Gastroesophageal sphincter (tissue), 4 donors: ENCODE results near the gene NIPBL. TPM values are rescaled to one million over a fixed set of nuclear protein-coding genes. Genes with fewer than 3 reads are reported as not detected.
"Not testable (repeated sequence)": the region's sequence is repeated elsewhere in the genome, so short reads cannot be mapped to it uniquely, and the experiment has no call there.

Source experiments
- ATAC-seq: fragments of 150-250 bp; one replicate; pipeline ENCODE4 v1.9.1; 2016; ENCODE audit warnings: mild to moderate bottlenecking, moderate library complexity
- H3K27ac ChIP-seq, 4 donors: fragments of 200-600 bp; sonication (generic) in 3 of 4; 1 replicate in 3 of 4; 2 replicates in 1 of 4; pipeline ENCODE4 v1.5.1; 2016 to 2019
- H3K27me3 ChIP-seq: fragments of 200-600 bp; sonication (generic); one replicate; pipeline ENCODE4 v1.5.1; 2019
- H3K36me3 ChIP-seq, 2 donors: fragments of 200-600 bp; sonication (generic); one replicate each; pipeline ENCODE4 v1.5.1; 2019; ENCODE audit warnings: control low read depth in 1 of 2
- H3K4me1 ChIP-seq, 3 donors: fragments of 200-600 bp; sonication (generic); 1 replicate in 2 of 3; 2 replicates in 1 of 3; pipeline ENCODE4 v1.5.1; 2016 to 2019; ENCODE audit warnings: control low read depth in 2 of 3
- H3K4me3 ChIP-seq, 2 donors: fragments of 200-600 bp; sonication (generic); one replicate each; pipeline ENCODE4 v1.5.1; 2019; ENCODE audit warnings: mild to moderate bottlenecking in 1 of 2, moderate library complexity in 1 of 2
- H3K9me3 ChIP-seq, 3 donors: fragments of 200-600 bp; sonication (generic); one replicate each; pipeline ENCODE4 v1.5.1; 2017 to 2019; ENCODE audit warnings: control low read depth in 2 of 3
- CTCF ChIP-seq, 4 experiments: fragments of 200-600 bp in 2 of 4; fragments of 450-650 bp in 2 of 4; sonication (generic) in 1 of 4; IDR thresholded peaks; one replicate each; pipeline ENCODE4 v1.5.1; 2017 to 2019; ENCODE audit warnings: antibody characterized with exemption in 4 of 4, mild to moderate bottlenecking in 2 of 4, moderate library complexity in 2 of 4
- EP300 ChIP-seq: sonication (generic); formaldehyde crosslinking; IDR thresholded peaks from one replicate; pipeline ENCODE4 v1.6.1; 2017; ENCODE audit warnings: antibody characterized with exemption, mild to moderate bottlenecking
- POLR2A ChIP-seq, 2 donors: fragments of 450-650 bp; IDR thresholded peaks; one replicate each; pipeline ENCODE4 v1.6.1; 2017; ENCODE audit warnings: antibody characterized with exemption in 2 of 2, mild to moderate bottlenecking in 2 of 2, moderate library complexity in 1 of 2
- POLR2AphosphoS5 ChIP-seq: sonication (generic); formaldehyde crosslinking; IDR thresholded peaks from one replicate; pipeline ENCODE4 v1.6.1; 2017; ENCODE audit warnings: antibody characterized with exemption
- WGBS, 2 donors: methylation state at CpG; one replicate each; pipeline ENCODE4 v1.1.5; 2018; ENCODE audit warnings: low coverage in 1 of 2; 5-methylcytosine and 5-hydroxymethylcytosine counted together
- total RNA-seq, 4 donors: library from RNA; depleted of rRNA; stranded (reverse); fragments of >200 nt; gene quantifications; one replicate each; pipeline ENCODE4 v1.1.0, GENCODE V29; 2016

The NIPBL gene
- total RNA-seq, 4 donors from 2014 or later, result 44.9 to 59.4 (median 51.7) TPM

DNA sequence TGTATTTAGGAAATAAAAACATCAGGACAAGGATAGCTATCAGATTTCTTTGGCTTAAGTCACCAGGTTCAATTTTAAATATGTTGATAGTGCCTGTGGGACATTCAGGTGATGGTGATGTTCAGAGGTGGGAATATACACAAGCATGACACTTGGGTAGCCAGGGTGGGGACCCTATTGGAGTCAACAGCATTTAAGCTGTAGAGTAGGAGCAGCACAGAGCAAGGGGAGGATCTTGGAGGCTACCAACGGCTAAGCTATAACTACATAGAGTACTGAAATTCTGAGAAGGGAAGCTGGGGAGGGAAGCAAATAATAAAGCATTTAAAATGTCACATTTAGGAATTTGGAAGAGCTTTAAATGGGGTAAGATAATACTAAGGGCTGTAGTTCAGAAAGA lies 194.9 kb downstream of the NIPBL start:
- Histone ChIP-seq H3K27me3 (no peaks in the 10 kb centered on the region), H3K36me3 (peaks cover 0 to 6% of the 10 kb centered on the region in 2 donors), H3K9me3 (no peaks in the 10 kb centered on the region), H3K4me3 (no peak overlapping the region), H3K4me1 (no peaks in the 10 kb centered on the region), H3K27ac (no peak overlapping the region)
- ATAC-seq, result no peak
- no peak for TF ChIP-seq POLR2A (IDR thresholded peaks at IDR 0.05)
- WGBS, 2 donors, result 73% methylated on average over 1 of the region's 1 CpG; no CpG with 5 or more reads in 1 of the 2 donors

DNA sequence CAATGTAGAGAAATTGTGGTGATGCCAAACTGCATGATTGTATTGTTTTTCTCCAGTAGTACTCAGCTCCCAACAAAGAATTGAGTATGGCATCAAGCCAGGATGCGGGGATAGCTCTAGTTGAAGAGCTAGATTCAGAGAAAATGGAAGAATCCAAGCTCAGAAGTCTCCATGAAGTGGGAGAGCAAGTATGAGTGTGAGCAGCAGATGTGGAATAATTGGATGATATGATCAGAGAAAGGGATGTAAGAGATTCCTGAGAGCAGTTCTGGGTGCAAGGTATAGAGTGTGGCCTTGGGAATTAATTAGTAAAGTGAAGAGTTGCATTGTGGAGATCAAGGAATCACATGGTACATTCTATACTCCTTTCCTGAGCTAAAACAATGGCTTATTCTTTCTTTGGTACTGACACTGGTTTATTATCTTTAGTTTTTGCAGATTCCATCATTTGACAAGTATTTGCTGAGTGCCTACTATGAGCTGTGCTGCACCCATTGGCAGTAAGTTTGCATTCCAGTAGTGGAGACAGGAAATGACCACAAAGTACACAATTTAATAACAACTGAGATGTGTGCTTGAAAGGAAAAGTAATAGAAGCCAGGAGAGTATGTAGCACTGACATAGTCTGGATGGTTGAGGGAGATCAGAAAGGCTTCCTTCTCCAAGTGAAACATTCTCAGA lies 195.5 kb downstream of the NIPBL start:
- 73 to 83% methylated on average over 1 of the region's 1 CpG for WGBS, 2 donors

DNA sequence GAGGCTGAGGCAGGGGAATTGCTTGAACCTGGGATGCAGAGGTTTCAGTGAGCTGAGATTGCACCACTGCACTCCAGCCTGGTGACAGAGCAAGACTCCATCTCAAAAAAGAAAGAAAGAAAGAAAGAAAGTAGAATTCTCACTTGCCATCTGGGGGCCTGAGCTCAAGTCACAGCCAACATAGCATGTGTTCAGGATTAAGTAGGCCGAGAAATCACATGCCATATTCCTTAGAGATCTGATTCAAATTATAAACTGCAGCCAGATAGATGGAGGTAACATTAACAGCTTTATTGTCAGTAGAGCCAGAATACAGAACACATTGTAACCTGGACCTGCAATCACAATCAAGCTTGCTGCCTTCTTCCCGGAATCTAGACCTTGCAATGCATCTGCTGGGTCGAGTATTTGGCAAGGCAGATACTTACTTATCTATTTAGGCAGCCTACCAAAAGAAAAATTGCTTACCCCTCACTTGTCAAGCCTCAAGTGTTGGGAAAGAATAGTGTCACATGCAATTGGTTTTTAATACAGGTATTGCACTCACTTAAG lies 198.9 kb downstream of the NIPBL start:
- 64 to 90% methylated on average over 3 of the region's 3 CpGs for WGBS, 2 donors
- no peak for ATAC-seq
- Histone ChIP-seq H3K4me3 (no peak overlapping the region), H3K9me3 (no peaks in the 10 kb centered on the region), H3K27ac (no peak overlapping the region), H3K4me1 (no peaks in the 10 kb centered on the region), H3K27me3 (no peaks in the 10 kb centered on the region), H3K36me3 (peaks cover 0 to 28% of the 10 kb centered on the region in 2 donors)
- no peak for TF ChIP-seq EP300

More for the DNA sequence above, 195.5 kb downstream of the NIPBL start:
- ATAC-seq, result no peak
- TF ChIP-seq CTCF (IDR thresholded peaks at IDR 0.05), result no peak
- no peak for TF ChIP-seq POLR2A (IDR thresholded peaks at IDR 0.05)
- TF ChIP-seq EP300, result no peak
- TF ChIP-seq POLR2AphosphoS5, result no peak
- peaks cover 0 to under 1% of the 10 kb centered on the region in 2 donors for H3K36me3 ChIP-seq
- no peaks in the 10 kb centered on the region for H3K9me3 ChIP-seq
- no peaks in the 10 kb centered on the region for H3K4me1 ChIP-seq
- no peak overlapping the region for H3K4me3 ChIP-seq
- no peaks in the 10 kb centered on the region for H3K27me3 ChIP-seq
- H3K27ac ChIP-seq, result no peak overlapping the region

GRCh38 chr5:37077146-37077545 lies 200.6 kb downstream of the NIPBL start:
- ATAC-seq, result no peak
- Histone ChIP-seq H3K36me3 (peaks cover 0 to 44% of the 10 kb centered on the region in 2 donors), H3K4me1 (no peaks in the 10 kb centered on the region), H3K27ac (no peak overlapping the region), H3K27me3 (no peaks in the 10 kb centered on the region), H3K4me3 (no peak overlapping the region), H3K9me3 (no peaks in the 10 kb centered on the region)
- no peak for TF ChIP-seq EP300
- TF ChIP-seq POLR2A (IDR thresholded peaks at IDR 0.05), result no peak
- TF ChIP-seq POLR2AphosphoS5, result no peak
- no peak for TF ChIP-seq CTCF (IDR thresholded peaks at IDR 0.05)
- 90 to 100% methylated on average over 1 of the region's 1 CpG for WGBS, 2 donors

- H3K4me3 ChIP-seq, result no peak overlapping the region
- 87 to 100% methylated on average over 3 of the region's 3 CpGs for WGBS, 2 donors
- ATAC-seq, result no peak
- TF ChIP-seq EP300 (no peak), CTCF (IDR thresholded peaks at IDR 0.05) (no peak), POLR2A (IDR thresholded peaks at IDR 0.05) (no peak), POLR2AphosphoS5 (no peak)
- H3K27me3 ChIP-seq, result no peaks in the 10 kb centered on the region
- H3K4me1 ChIP-seq, result no peaks in the 10 kb centered on the region
- H3K36me3 ChIP-seq, result peaks cover 0 to 64% of the 10 kb centered on the region in 2 donors
- no peaks in the 10 kb centered on the region for H3K9me3 ChIP-seq
- no peak overlapping the region for H3K27ac ChIP-seq
Observed at GRCh38 chr5:37080697-37081096, 204.1 kb downstream of the NIPBL start.

DNA sequence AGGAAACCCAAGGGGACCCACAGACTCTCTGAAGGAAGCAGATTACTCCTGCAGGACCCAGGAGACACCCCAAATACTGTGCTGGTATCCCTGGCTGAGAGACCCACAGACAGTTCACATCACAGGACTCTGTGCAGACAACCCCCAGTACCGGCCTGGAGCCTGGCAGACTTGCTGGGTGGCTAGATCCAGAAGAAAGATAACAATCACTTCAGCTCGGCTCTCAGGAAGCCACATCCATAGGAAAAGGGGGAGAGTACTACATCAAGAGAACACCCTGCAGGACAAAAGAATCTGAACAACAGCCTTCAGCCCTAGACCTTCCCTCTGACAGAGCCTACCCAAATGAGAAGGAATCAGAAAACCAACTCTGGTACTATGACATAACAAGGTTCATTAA lies 206.4 kb downstream of the NIPBL start:
- not testable (repeated sequence) for H3K4me3 ChIP-seq, H3K27me3 ChIP-seq, ATAC-seq, H3K27ac ChIP-seq, H3K9me3 ChIP-seq, H3K4me1 ChIP-seq
- 75% methylated on average over 2 of the region's 2 CpGs; no CpG with 5 or more reads in 1 of the 2 donors for WGBS, 2 donors
- peaks cover 0 to 74% of the 10 kb centered on the region in 2 donors for H3K36me3 ChIP-seq

GRCh38 chr5:37086026-37086425 lies 209.5 kb downstream of the NIPBL start:
- H3K4me1 ChIP-seq, ATAC-seq, H3K4me3 ChIP-seq, H3K9me3 ChIP-seq, H3K27me3 ChIP-seq, H3K27ac ChIP-seq: not testable (repeated sequence)
- H3K36me3 ChIP-seq, result peaks cover 0 to 50% of the 10 kb centered on the region in 2 donors
- 36 to 71% methylated on average over 1 of the region's 1 CpG for WGBS, 2 donors
